HEK293 (cell line): ENCODE results near the gene INTS14.

ENCODE experiments used
- HOXC10 ChIP-seq: sonication (generic); formaldehyde crosslinking; IDR thresholded peaks from 2 replicates; pipeline ENCODE4 v1.8.1; 2023; ENCODE audit warnings: mild to moderate bottlenecking, missing genetic modification reagents
- KLF1 ChIP-seq: fragments of 450-650 bp; formaldehyde crosslinking; IDR thresholded peaks from 2 replicates; pipeline ENCODE4 v1.5.1; 2016; ENCODE audit warnings: missing biosample characterization, missing genetic modification characterization
- KLF10 ChIP-seq: fragments of 450-650 bp; IDR thresholded peaks from 2 replicates; pipeline ENCODE4 v1.5.1; 2018; ENCODE audit warnings: missing biosample characterization, mild to moderate bottlenecking, missing genetic modification characterization
- KLF9 ChIP-seq: fragments of 450-650 bp; formaldehyde crosslinking; IDR thresholded peaks from 2 replicates; pipeline ENCODE4 v1.5.1; 2016; ENCODE audit warnings: missing biosample characterization, missing genetic modification characterization, low read depth
- MEIS1 ChIP-seq: sonication (generic); formaldehyde crosslinking; IDR thresholded peaks from 2 replicates; pipeline ENCODE4 v1.8.1; 2022; ENCODE audit warnings: missing genetic modification reagents, mild to moderate bottlenecking, borderline replicate concordance
- PRDM1 ChIP-seq: fragments of 450-650 bp; formaldehyde crosslinking; IDR thresholded peaks from 2 replicates; pipeline ENCODE4; 2016; ENCODE audit warnings: missing biosample characterization, missing genetic modification characterization
- PRDM6 ChIP-seq: fragments of 450-650 bp; formaldehyde crosslinking; IDR thresholded peaks from 2 replicates; pipeline ENCODE4 v1.5.1; 2017; ENCODE audit warnings: missing biosample characterization, missing genetic modification characterization
- RBAK ChIP-seq: fragments of 450-650 bp; formaldehyde crosslinking; IDR thresholded peaks from 2 replicates; pipeline ENCODE4 v1.5.1; 2016; ENCODE audit warnings: missing biosample characterization, missing genetic modification characterization
- ZBTB21 ChIP-seq: fragments of 450-650 bp; formaldehyde crosslinking; IDR thresholded peaks from 2 replicates; pipeline ENCODE4 v1.5.1; 2017; ENCODE audit warnings: missing biosample characterization, missing genetic modification characterization
- ZEB2 ChIP-seq: fragments of 450-650 bp; formaldehyde crosslinking; IDR thresholded peaks from 2 replicates; pipeline ENCODE4 v1.5.1; 2016; ENCODE audit warnings: missing biosample characterization, missing genetic modification characterization
- ZFP41 ChIP-seq: fragments of 450-650 bp; formaldehyde crosslinking; IDR thresholded peaks from 2 replicates; pipeline ENCODE4 v1.5.1; 2016; ENCODE audit warnings: missing biosample characterization, missing genetic modification characterization, borderline replicate concordance
- ZNF10 ChIP-seq: fragments of 450-650 bp; formaldehyde crosslinking; IDR thresholded peaks from 2 replicates; pipeline ENCODE4 v1.5.1; 2017; ENCODE audit warnings: missing biosample characterization, missing genetic modification characterization
- ZNF112 ChIP-seq: fragments of 450-650 bp; formaldehyde crosslinking; IDR thresholded peaks from 2 replicates; pipeline ENCODE4 v1.5.0; 2017; ENCODE audit warnings: missing biosample characterization, missing genetic modification characterization
- ZNF121 ChIP-seq: fragments of 450-650 bp; formaldehyde crosslinking; IDR thresholded peaks from 2 replicates; pipeline ENCODE4 v1.5.1; 2016; ENCODE audit warnings: missing biosample characterization, missing genetic modification characterization
- ZNF146 ChIP-seq: fragments of 450-650 bp; formaldehyde crosslinking; IDR thresholded peaks from 2 replicates; pipeline ENCODE4 v1.5.1; 2016; ENCODE audit warnings: missing biosample characterization, missing genetic modification characterization
- ZNF148 ChIP-seq: fragments of 450-650 bp; formaldehyde crosslinking; IDR thresholded peaks from 2 replicates; pipeline ENCODE4 v1.5.0; 2017; ENCODE audit warnings: missing biosample characterization, missing genetic modification characterization, borderline replicate concordance
- ZNF184 ChIP-seq: fragments of 450-650 bp; IDR thresholded peaks from 2 replicates; pipeline ENCODE4 v1.5.1; 2018; ENCODE audit warnings: missing biosample characterization, mild to moderate bottlenecking, missing genetic modification characterization
- ZNF341 ChIP-seq: fragments of 450-650 bp; formaldehyde crosslinking; IDR thresholded peaks from 2 replicates; pipeline ENCODE4; 2016; ENCODE audit warnings: low read depth, missing biosample characterization, missing genetic modification characterization
- ZNF530 ChIP-seq: fragments of 450-650 bp; formaldehyde crosslinking; IDR thresholded peaks from 2 replicates; pipeline ENCODE4 v1.5.1; 2016; ENCODE audit warnings: low read depth, missing biosample characterization, missing genetic modification characterization
- ZNF580 ChIP-seq: fragments of 450-650 bp; formaldehyde crosslinking; IDR thresholded peaks from 2 replicates; pipeline ENCODE4 v1.5.1; 2016; ENCODE audit warnings: missing biosample characterization, missing genetic modification characterization
- ZNF626 ChIP-seq: fragments of 450-650 bp; sonication (Bioruptor Pico); formaldehyde crosslinking; IDR thresholded peaks from 2 replicates; pipeline ENCODE4 v1.5.1; 2018; ENCODE audit warnings: missing biosample characterization, missing genetic modification characterization, inconsistent platforms
- ZNF658 ChIP-seq: fragments of 450-650 bp; formaldehyde crosslinking; IDR thresholded peaks from 2 replicates; pipeline ENCODE4; 2016; ENCODE audit warnings: missing biosample characterization, missing genetic modification characterization
- ZNF747 ChIP-seq: fragments of 450-650 bp; formaldehyde crosslinking; IDR thresholded peaks from 2 replicates; pipeline ENCODE4 v1.5.1; 2016; ENCODE audit warnings: missing biosample characterization, missing genetic modification characterization
- ZNF768 ChIP-seq: fragments of 450-650 bp; formaldehyde crosslinking; IDR thresholded peaks from 2 replicates; pipeline ENCODE4 v1.5.1; 2018; ENCODE audit warnings: missing biosample characterization, mild to moderate bottlenecking, missing genetic modification characterization
- ZNF776 ChIP-seq: fragments of 450-650 bp; formaldehyde crosslinking; IDR thresholded peaks from 2 replicates; pipeline ENCODE4 v1.5.0; 2017; ENCODE audit warnings: missing biosample characterization, missing genetic modification characterization, borderline replicate concordance
- ZNF837 ChIP-seq: fragments of 450-650 bp; formaldehyde crosslinking; IDR thresholded peaks from 2 replicates; pipeline ENCODE4 v1.5.1; 2016; ENCODE audit warnings: missing biosample characterization, missing genetic modification characterization
- TF ChIP-seq, protein P1 (sequence below): fragments of 450-650 bp; formaldehyde crosslinking; optimal IDR thresholded peaks from 2 replicates; pipeline ENCODE3; 2016; ENCODE audit warnings: missing biosample characterization, mild to moderate bottlenecking, missing genetic modification characterization
- TF ChIP-seq, protein P2 (sequence below): fragments of 450-650 bp; formaldehyde crosslinking; IDR thresholded peaks from 2 replicates; pipeline ENCODE4 v1.5.1; 2016; ENCODE audit warnings: missing biosample characterization, missing genetic modification characterization
- TF ChIP-seq, protein P3 (sequence below): fragments of 450-650 bp; formaldehyde crosslinking; IDR thresholded peaks from 2 replicates; pipeline ENCODE4 v1.5.1; 2016; ENCODE audit warnings: missing biosample characterization, missing genetic modification characterization

INTS14 gene

DNA sequence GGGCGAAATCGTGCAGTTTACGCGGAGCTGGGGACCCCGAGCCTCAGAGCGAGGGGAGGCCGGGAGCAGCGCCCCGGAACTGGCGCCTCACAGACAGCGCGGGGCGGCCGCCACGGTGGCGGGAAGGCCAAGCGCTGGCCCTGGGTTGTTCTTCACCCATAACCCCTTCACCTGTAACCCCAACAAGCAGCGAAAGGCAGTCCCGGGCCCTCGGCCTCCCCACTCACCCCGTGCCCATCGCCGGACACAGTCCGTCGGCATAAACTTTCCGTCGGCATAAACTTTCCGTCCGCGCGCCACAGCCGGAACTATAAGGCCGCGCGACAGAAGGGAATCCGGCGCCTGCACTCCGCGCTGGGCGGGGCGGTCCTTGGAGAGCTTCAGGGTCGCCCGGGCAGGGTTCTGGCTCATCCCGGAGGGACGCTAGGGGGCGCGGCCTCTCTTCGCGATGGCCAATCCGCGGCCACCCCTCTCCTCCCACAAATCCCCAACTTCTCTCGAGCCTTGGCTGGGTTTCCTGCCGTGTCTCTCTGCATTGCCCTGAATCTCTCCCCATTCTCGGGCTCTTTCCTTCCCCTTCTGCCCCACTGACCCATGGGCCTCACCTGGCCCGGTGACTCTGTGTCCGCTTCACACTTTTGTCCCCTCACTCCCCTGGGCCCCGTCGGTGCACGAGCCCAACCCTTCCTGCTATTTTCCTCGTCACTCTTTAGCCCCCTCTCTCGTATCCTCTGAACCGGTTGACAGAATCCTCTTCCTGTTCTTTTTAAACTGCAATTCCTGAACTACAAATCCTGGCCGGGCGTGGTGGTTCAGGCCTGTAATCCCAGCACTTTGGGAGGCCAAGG, at the start of gene INTS14 (continued):
- peak; percentile 57; the same call in 1 of the 2 replicates for TF ChIP-seq ZNF768 (tag by site-specific recombination)
- no peak for TF ChIP-seq RBAK
- peak; percentile 91 for TF ChIP-seq PRDM1 (tag by site-specific recombination)
- peak; percentile 83; the same call in 1 of the 2 replicates for TF ChIP-seq ZNF121 (tag by site-specific recombination)
- TF ChIP-seq ZNF580 (tag by site-specific recombination) = peak; percentile 97
- peak; percentile 89 for TF ChIP-seq ZNF10 (tag by site-specific recombination)
- no peak for TF ChIP-seq ZNF626 (tag by site-specific recombination)
- TF ChIP-seq, protein P1, sequence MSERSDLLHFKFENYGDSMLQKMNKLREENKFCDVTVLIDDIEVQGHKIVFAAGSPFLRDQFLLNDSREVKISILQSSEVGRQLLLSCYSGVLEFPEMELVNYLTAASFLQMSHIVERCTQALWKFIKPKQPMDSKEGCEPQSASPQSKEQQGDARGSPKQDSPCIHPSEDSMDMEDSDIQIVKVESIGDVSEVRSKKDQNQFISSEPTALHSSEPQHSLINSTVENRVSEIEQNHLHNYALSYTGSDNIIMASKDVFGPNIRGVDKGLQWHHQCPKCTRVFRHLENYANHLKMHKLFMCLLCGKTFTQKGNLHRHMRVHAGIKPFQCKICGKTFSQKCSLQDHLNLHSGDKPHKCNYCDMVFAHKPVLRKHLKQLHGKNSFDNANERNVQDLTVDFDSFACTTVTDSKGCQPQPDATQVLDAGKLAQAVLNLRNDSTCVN = peak; percentile 94
- peak; percentile 89; the same call in 1 of the 2 replicates for TF ChIP-seq HOXC10 (CRISPR knock-in tag)
- no peak for TF ChIP-seq ZNF530
- TF ChIP-seq ZFP41 (tag by site-specific recombination) = 0 out of 2 replicates have a peak, but pooled peaks have one; percentile 81
- TF ChIP-seq ZNF747 (tag by site-specific recombination) = no peak
- peak; percentile 65 for TF ChIP-seq ZNF341 (tag by site-specific recombination)
- TF ChIP-seq ZNF184 = peak; percentile 90
- TF ChIP-seq KLF1 (tag by site-specific recombination) = peak; percentile 89
- TF ChIP-seq ZNF776 (tag by site-specific recombination) = peak; percentile 97
- TF ChIP-seq ZNF112 (tag by site-specific recombination) = no peak
- TF ChIP-seq ZNF837 = 0 out of 2 replicates have a peak, but pooled peaks have one; percentile 86
- peak; percentile 83 for TF ChIP-seq KLF10 (tag by site-specific recombination)
- TF ChIP-seq, protein P2, sequence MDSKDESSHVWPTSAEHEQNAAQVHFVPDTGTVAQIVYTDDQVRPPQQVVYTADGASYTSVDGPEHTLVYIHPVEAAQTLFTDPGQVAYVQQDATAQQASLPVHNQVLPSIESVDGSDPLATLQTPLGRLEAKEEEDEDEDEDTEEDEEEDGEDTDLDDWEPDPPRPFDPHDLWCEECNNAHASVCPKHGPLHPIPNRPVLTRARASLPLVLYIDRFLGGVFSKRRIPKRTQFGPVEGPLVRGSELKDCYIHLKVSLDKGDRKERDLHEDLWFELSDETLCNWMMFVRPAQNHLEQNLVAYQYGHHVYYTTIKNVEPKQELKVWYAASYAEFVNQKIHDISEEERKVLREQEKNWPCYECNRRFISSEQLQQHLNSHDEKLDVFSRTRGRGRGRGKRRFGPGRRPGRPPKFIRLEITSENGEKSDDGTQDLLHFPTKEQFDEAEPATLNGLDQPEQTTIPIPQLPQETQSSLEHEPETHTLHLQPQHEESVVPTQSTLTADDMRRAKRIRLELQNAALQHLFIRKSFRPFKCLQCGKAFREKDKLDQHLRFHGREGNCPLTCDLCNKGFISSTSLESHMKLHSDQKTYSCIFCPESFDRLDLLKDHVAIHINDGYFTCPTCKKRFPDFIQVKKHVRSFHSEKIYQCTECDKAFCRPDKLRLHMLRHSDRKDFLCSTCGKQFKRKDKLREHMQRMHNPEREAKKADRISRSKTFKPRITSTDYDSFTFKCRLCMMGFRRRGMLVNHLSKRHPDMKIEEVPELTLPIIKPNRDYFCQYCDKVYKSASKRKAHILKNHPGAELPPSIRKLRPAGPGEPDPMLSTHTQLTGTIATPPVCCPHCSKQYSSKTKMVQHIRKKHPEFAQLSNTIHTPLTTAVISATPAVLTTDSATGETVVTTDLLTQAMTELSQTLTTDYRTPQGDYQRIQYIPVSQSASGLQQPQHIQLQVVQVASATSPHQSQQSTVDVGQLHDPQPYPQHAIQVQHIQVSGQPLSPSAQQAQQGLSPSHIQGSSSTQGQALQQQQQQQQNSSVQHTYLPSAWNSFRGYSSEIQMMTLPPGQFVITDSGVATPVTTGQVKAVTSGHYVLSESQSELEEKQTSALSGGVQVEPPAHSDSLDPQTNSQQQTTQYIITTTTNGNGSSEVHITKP (tag by site-specific recombination) = peak; percentile 99
- peak; percentile 54; the same call in 1 of the 2 replicates for TF ChIP-seq PRDM6 (tag by site-specific recombination)
- TF ChIP-seq ZNF658 (tag by site-specific recombination) = no peak
- TF ChIP-seq ZNF148 (tag by site-specific recombination) = peak; percentile 79; the same call in 1 of the 2 replicates
- TF ChIP-seq ZEB2 (tag by site-specific recombination) = peak; percentile 99
- TF ChIP-seq MEIS1 (CRISPR knock-in tag) = no peak
- TF ChIP-seq KLF9 (tag by site-specific recombination) = peak; percentile 90
- TF ChIP-seq ZBTB21 (tag by site-specific recombination) = peak; percentile 75; the same call in 1 of the 2 replicates
- peak; percentile 91 for TF ChIP-seq ZNF146
- TF ChIP-seq, protein P3, sequence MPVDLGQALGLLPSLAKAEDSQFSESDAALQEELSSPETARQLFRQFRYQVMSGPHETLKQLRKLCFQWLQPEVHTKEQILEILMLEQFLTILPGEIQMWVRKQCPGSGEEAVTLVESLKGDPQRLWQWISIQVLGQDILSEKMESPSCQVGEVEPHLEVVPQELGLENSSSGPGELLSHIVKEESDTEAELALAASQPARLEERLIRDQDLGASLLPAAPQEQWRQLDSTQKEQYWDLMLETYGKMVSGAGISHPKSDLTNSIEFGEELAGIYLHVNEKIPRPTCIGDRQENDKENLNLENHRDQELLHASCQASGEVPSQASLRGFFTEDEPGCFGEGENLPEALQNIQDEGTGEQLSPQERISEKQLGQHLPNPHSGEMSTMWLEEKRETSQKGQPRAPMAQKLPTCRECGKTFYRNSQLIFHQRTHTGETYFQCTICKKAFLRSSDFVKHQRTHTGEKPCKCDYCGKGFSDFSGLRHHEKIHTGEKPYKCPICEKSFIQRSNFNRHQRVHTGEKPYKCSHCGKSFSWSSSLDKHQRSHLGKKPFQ = peak; percentile 75; the same call in 1 of the 2 replicates
